Prostate gland (tissue), 2 donors: ENCODE results near the gene FRRS1L.

Source experiments
- POLR2A ChIP-seq: fragments of 450-650 bp; IDR thresholded peaks from one replicate; pipeline ENCODE4 v1.6.1; 2016; ENCODE audit warnings: antibody characterized with exemption, mild to moderate bottlenecking
- POLR2AphosphoS5 ChIP-seq: sonication (generic); formaldehyde crosslinking; IDR thresholded peaks from one replicate; pipeline ENCODE4 v1.6.1; 2017; ENCODE audit warnings: antibody characterized with exemption
- TF ChIP-seq, protein P1 (sequence below), 4 experiments: fragments of 200-600 bp in 2 of 4; fragments of 450-650 bp in 2 of 4; sonication (generic) in 2 of 4; IDR thresholded peaks; 1 replicate in 3 of 4; 2 replicates in 1 of 4; pipeline ENCODE4 v1.5.1; 2016 to 2019; ENCODE audit warnings: antibody characterized with exemption in 4 of 4, mild to moderate bottlenecking in 2 of 4, moderate library complexity in 2 of 4

DNA sequence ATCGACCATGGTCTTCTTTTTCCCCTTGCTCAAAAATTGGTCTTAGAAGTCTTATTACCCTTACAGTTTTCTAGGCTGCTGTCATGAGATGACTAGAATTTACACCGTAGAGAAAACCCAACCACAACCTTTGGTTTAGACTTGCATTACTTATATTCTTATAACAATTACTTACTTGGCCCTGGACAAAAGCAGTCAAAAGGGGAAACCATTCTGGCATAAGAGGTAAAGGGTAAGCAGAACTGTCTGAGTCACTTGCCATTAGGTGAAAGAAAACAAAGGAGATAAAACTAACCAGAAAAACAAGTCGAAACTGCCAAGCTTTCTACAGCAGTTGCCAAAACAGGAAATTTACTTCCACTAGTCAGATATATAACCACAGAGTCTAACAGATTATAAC, 65.2 kb downstream of the FRRS1L start:
- TF ChIP-seq, protein P1, sequence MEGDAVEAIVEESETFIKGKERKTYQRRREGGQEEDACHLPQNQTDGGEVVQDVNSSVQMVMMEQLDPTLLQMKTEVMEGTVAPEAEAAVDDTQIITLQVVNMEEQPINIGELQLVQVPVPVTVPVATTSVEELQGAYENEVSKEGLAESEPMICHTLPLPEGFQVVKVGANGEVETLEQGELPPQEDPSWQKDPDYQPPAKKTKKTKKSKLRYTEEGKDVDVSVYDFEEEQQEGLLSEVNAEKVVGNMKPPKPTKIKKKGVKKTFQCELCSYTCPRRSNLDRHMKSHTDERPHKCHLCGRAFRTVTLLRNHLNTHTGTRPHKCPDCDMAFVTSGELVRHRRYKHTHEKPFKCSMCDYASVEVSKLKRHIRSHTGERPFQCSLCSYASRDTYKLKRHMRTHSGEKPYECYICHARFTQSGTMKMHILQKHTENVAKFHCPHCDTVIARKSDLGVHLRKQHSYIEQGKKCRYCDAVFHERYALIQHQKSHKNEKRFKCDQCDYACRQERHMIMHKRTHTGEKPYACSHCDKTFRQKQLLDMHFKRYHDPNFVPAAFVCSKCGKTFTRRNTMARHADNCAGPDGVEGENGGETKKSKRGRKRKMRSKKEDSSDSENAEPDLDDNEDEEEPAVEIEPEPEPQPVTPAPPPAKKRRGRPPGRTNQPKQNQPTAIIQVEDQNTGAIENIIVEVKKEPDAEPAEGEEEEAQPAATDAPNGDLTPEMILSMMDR (IDR thresholded peaks at IDR 0.05): no peak
- TF ChIP-seq POLR2AphosphoS5 (peak; percentile 81), POLR2A (no peak)
